Measurements from ENCODE around the gene ZNF385D.
"Not testable (repeated sequence)": the region's sequence is repeated elsewhere in the genome, so short reads cannot be mapped to it uniquely, and the experiment has no call there.

ZNF385D gene

DNA sequence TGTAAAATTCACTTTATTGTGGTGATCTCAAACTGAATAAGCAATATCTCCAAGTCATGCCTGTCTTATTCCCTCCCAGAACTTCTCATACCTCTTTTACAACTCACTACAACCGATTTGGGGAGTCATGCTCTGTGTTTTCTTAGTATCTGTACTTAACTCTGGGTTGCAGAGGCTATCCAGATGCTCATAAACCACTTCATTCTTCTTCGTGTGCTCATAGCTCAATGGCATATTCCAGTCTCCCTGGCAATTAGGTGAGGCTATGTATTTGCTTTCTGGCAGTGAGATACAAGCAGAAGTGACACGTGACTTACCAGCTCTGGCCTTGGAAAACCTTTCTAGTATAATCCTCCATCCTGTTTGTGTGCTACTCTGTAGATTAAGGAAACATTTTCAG is 360.9 kb downstream of the ZNF385D start:
- no peak for DNase-seq (ENCODE audit: low read depth in 1 of 2, low spot score in 1 of 2)

DNA sequence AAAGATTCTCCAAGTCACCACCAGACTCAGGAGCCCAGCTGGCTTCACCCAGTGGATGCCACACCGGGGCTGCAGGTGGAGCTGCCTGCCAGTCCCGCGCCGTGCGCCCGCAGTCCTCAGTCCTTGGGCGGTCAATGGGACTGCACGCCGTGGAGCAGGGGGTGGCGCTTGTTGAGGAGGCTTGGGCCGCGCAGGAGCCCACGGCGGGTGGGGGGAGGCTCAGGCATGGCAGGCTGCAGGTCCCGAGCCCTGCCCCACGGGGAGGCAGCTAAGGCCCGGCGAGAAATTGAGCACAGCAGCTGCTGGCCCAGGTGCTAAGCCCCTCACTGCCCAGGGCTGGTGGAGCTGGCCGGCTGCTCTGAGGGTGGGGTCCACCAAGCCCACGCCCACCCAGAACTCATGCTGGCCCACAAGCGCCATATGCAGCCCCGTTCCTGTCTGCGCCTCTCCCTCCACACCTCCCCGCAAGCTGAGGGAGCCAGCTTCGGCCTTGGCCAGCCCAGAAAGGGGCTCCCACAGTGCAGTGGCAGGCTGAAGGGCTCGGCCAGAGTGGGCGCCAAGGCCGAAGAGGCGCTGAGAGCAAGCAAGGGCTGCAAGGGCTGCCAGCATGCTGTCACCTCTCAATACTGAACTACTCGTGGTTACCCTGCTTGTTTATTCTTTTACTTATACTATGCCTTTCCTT is 363.7 kb downstream of the ZNF385D start:
- DNase-seq (ENCODE audit: low read depth in 1 of 2, low spot score in 1 of 2), result not testable (repeated sequence)

DNA sequence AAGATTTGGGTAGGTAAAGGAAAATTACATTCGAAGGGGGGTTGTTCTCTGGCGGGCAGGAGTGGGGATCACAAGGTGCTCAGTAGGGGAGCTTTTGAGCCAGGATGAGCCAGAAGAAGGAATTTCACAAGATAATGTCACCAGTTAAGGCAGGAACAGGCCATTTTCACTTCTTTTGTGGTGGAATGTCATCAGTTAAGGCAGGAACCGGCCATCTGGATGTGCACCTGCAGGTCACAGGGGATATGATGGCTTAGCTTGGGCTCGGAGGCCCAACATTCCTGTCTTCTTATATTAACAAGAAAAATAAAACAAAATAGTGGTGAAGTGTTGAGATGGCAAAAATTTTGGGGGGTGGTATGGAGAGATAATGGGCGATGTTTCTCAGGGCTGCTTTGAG is 373.0 kb downstream of the ZNF385D start:
- DNase-seq (ENCODE audit: low read depth in 1 of 2, low spot score in 1 of 2), result not testable (repeated sequence)

DNA sequence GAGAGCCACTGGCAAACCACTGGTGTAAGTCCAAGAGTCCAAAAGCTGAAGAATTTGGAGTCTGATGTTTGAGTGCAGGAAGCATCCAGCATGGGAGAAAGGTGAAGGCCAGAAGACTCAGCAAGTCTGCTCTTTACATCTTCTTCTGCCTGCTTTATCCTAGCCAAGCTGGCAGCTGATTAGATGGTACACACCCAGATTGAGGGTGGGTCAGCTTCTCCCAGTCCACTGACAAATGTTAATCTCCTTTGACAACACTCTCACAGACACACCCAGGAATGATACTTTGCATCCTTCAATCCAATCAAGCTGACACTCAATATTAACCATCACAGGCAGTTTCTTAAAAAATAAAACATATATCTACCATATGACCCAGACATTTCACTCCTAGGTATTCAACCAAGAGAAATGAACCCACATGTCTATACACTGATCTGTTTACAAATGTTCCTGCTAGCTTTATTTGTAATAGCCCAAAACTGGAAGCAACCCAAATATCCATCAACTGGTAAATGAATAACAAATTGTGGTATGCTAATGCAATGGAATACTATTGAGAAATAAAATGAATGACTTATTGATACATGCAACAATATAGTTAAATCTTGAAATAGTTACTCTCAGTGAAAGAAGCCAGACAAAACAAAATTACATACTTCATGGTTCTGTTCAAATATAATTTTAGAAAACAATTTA is 373.8 kb downstream of the ZNF385D start:
- no peak for DNase-seq (ENCODE audit: low read depth in 1 of 2, low spot score in 1 of 2)

DNA sequence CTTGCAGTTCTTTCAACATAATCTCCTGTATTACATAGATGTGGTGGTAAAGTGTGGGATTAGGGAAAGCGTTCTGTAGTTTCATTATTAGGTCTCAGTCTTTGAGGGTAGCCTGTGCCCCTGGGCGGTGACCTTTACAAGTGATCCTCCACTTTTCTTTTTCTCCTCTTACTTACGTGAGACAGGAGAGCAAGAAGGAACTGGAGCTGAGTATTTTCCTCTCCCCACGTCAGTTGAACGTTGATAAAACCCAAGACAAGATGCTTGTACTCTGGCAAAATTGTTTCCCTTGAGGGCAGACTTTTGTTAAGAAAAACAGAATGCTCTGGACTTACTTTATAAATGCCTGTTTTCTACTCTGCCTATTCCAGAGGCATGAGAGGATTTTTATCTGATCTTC is 378.7 kb downstream of the ZNF385D start:
- DNase-seq (ENCODE audit: low read depth in 1 of 2, low spot score in 1 of 2), result no peak

Data from stimulated activated CD4-positive, alpha-beta T cell treated with anti-CD3 and anti-CD28 coated beads, Interleukin-15, amount 100 ng/mL, for 1 hour (primary cell).